HG03045 (cell line): ENCODE measurements around the gene ARHGAP18.
A peak's percentile ranks its signal among the peaks of the same experiment; 100 is the strongest.

ENCODE experiments used
- ATAC-seq: cut with Tn5 transposase; IDR thresholded peaks from one replicate; pipeline ENCODE4 v1.9.1; 2021; ENCODE audit warnings: mild to moderate bottlenecking, moderate library complexity; ENCODE audit not compliant: unreplicated experiment

ARHGAP18 gene

DNA sequence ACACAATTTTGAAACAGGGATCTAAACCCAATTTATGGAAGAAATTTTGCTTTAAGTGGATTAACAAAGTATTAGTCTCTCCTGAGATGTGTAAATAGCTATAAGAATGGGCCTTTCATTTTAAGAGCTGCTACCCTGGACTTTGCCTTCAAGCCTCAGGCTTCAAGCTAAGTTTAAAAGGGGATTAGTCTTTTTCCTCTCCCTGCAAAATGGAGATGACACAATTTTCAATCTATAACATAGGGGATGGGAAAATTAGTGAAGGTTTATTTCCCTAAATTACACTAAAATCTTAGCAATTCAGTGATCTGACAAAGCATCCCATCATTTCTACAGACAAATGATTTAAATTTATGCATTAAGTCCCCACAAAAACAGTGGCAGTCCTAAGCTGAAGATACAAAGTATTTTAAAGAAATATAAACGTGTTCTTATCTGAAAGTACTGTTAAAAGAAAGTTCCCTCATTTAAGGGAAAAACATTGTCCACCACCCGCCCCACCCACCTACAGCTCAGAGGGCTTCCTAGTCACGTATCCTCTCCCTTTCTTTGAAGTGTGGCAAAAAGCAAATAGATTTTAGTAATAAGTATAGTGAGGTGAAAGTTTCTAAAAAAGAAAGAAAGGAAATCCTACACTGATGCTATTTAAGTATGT, 14.5 kb downstream of the ARHGAP18 start:
- peak; percentile 69 for ATAC-seq

- ATAC-seq = no peak
These were observed 15.9 kb downstream of the ARHGAP18 start for GRCh38 chr6:129694036-129694435.

DNA sequence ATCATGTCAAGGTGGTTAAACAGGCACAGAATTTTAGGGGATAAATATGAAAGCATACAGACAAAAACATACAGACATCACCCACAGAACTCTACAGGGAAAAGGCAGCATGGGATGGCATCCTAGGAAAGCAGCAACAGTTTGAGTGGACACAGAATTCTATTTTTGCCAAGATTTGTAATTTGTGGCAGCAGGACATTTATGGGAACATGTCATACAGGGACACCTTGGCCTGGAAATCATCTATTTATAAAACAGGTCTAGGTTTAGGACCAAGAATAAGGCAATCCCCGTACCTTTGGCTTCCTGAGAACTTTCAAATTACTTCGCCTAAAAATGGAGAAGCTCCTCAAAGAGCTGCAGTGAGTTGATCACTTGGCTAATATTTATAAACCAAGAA, 17.5 kb downstream of the ARHGAP18 start:
- ATAC-seq = no peak

DNA sequence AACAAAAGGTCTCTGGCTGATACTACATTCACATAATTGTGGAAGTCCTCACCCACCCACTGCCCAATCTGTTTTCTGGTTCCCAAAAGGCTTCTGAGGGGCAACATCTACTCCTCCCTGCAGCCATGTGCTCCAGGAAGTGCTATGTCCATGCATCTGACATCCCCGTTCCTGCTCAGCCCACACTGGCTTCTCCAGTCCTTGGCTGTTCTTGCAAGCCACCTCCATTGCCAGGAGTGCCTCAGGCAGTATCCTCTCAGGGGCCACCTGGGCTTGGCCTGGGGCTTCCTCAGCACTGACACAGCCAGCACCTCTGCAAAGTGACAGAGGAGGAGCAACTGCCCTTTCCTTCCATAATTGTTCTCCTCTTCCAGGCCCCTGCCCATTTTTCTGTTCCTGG, 18.3 kb downstream of the ARHGAP18 start:
- no peak for ATAC-seq

GRCh38 chr6:129691043-129691640, 18.8 kb downstream of the ARHGAP18 start:
- no peak for ATAC-seq

- ATAC-seq = peak; percentile 58
These were observed 22.9 kb downstream of the ARHGAP18 start for GRCh38 chr6:129686941-129687627.

GRCh38 chr6:129685662-129686031, 24.3 kb downstream of the ARHGAP18 start:
- no peak for ATAC-seq

GRCh38 chr6:129684903-129685661, 24.9 kb downstream of the ARHGAP18 start:
- ATAC-seq = no peak

DNA sequence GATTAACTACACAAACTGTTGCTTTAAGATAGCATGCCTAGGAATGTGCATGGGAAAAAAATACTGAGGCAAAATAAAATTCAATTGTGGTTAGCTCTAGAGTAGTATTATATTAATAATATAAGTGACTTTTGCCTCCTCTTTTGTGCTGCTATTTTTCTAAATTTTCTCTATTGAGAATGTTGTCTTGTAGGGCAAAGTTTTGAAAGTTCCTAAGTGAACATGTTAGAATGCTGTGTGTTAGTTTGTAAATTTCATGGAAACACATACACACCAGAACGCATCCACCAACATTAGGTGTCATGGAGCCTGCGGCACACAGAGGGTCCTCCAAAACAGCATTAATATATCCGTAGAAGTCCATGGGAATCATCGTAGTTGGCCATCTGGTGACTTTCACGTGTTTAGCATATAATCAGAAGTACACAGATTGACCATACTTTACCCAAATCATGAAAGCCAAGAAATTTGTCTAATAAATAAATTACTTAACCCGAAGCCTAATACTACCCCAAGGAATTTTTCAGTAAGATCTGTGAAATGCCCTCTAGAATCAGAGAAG, 25.6 kb downstream of the ARHGAP18 start:
- no peak for ATAC-seq

GRCh38 chr6:129683601-129684322, 26.2 kb downstream of the ARHGAP18 start:
- ATAC-seq = peak; percentile 97

- ATAC-seq = no peak
These were observed 28.1 kb downstream of the ARHGAP18 start for GRCh38 chr6:129681913-129682205.

DNA sequence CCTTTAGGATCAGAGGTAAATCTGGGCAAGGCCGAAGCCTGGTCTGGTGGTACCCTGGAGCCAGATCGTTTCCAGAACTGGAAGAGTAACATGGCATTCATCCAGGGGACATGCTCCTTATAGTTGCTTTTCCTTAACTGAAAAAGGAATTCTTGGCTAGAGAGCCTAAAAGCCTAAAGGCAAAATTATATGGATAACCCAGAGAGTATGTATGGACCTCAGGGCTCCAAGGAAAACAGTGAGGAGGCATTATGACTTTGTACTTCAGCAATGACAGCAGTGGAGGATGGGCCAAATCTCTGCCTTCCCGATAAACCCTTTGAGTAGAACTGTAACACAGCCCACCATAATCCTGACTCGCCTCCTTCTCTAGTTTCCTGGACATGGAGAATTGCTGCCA, 29.3 kb downstream of the ARHGAP18 start:
- no peak for ATAC-seq

GRCh38 chr6:129679758-129680157, 30.2 kb downstream of the ARHGAP18 start:
- ATAC-seq = no peak

GRCh38 chr6:129679275-129679674, 30.7 kb downstream of the ARHGAP18 start:
- no peak for ATAC-seq

- no peak for ATAC-seq
These were observed 31.5 kb downstream of the ARHGAP18 start for GRCh38 chr6:129678463-129678862.

GRCh38 chr6:129677620-129678325, 32.2 kb downstream of the ARHGAP18 start:
- no peak for ATAC-seq

GRCh38 chr6:129675669-129676472, 34.1 kb downstream of the ARHGAP18 start:
- no peak for ATAC-seq

- ATAC-seq = no peak
These were observed 36.2 kb downstream of the ARHGAP18 start for GRCh38 chr6:129673748-129674147.

DNA sequence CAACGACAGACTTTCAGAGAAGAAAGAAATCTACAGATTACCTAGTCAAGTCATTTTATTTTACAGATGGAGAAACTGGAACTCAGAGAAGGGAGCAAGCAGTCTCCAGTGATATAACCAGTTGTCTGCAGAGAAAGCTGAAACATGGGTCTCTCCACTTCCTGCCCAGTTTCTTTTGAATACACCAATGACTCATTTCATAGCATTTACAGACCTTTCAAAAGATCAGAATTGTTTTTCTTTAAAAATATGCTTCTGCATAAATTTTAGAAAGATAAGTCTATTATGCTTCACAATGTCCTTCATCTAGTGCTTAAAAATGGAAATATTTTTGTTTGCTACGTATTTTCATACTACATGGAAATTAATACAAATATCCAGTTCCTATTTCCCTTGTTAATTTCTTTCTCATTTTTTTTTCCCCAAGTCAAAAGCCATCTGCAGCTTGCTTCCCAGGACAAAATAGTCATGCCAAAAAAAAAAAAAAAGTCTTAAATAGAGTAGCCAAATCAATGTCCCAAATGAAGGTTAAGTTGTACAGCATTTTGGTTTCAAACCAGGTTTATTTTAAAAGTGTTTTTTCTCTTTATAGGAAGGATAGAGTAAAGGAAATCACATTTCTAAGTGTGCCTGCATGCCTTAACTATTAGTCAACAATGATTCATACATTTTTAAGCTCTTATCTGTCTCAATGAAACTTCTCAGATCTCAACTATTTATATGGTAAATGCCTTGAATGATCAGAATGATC, 36.9 kb downstream of the ARHGAP18 start:
- ATAC-seq = peak; percentile 75
